ENCODE measurements around the gene OR7A5. TPM values are rescaled to one million over a fixed set of nuclear protein-coding genes. Genes with fewer than 3 reads are reported as not detected.

OR7A5 gene
- polyA plus RNA-seq, 1 experiment = not detected

DNA sequence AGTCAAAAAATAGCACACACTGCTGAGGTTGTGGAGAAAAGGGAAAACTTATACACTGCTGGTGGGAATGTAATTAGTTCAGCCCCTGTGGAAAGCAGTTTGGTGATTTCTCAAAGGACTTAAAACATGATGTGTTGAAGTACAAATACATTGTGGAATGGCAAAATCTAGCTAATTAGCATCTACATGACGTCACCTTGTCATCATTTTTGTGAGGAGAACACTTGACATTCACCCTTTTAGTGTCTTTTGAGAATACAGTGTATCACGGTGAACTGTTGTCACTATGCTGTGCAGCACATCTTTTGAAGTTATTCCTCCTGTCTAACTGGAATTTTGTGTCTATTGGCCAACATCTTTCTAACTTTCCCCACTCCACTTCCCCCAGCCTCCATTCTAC lies 8.2 kb upstream of the OR7A5 start:
- CTCF ChIA-PET = interaction anchor here (0.6 kb wide), 1 partner anchor 20 kb away, joined by 3 read pairs; no protein-coding TSS in a partner anchor
- POLR2A ChIA-PET = no interaction called here
- no peak for DNase-seq (ENCODE audit: low read depth)
- no peaks in the 10 kb centered on the region for H3K36me3 ChIP-seq (ENCODE audit: control insufficient read depth, insufficient read depth, low read length)
- TF ChIP-seq, protein P1, sequence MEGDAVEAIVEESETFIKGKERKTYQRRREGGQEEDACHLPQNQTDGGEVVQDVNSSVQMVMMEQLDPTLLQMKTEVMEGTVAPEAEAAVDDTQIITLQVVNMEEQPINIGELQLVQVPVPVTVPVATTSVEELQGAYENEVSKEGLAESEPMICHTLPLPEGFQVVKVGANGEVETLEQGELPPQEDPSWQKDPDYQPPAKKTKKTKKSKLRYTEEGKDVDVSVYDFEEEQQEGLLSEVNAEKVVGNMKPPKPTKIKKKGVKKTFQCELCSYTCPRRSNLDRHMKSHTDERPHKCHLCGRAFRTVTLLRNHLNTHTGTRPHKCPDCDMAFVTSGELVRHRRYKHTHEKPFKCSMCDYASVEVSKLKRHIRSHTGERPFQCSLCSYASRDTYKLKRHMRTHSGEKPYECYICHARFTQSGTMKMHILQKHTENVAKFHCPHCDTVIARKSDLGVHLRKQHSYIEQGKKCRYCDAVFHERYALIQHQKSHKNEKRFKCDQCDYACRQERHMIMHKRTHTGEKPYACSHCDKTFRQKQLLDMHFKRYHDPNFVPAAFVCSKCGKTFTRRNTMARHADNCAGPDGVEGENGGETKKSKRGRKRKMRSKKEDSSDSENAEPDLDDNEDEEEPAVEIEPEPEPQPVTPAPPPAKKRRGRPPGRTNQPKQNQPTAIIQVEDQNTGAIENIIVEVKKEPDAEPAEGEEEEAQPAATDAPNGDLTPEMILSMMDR (IDR thresholded peaks at IDR 0.05; ENCODE audit: insufficient read depth, low read depth, low read length) = no peak
- H3K4me3 ChIP-seq (ENCODE audit: low read depth, low read length) = no peak overlapping the region
- H3K27me3 ChIP-seq (ENCODE audit: control insufficient read depth, insufficient read depth, low read length) = peaks cover 1% of the 10 kb centered on the region; the same call in 1 of the 2 replicates

DNA sequence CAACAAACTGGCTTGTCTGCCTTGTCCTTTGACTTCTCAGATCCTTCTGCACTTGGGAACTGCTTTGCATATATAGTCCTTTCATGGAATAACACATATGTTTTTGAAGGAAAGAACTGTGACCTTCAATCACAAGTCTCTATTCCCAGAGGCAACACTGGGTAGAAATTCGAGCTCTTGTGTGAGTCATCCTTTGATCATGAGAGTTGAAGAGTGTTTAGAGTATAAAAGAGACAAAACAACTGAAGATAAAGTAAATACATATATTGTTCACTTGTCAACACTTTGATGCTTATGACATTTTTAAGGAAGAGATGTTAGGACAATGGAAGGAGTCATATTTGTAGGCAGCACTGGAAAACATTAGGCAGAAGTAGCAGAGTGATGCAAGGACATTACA lies 5.2 kb upstream of the OR7A5 start:
- Histone ChIP-seq H3K36me3 (ENCODE audit: control insufficient read depth, insufficient read depth, low read length) (no peaks in the 10 kb centered on the region), H3K4me3 (ENCODE audit: low read depth, low read length) (no peak overlapping the region), H3K27me3 (ENCODE audit: control insufficient read depth, insufficient read depth, low read length) (peaks cover 1% of the 10 kb centered on the region; the same call in 1 of the 2 replicates)
- DNase-seq (ENCODE audit: low read depth) = no peak
- TF ChIP-seq, protein P1 (IDR thresholded peaks at IDR 0.05; ENCODE audit: insufficient read depth, low read depth, low read length) = no peak
- ChIA-PET CTCF (no interaction called here), POLR2A (no interaction called here)

DNA sequence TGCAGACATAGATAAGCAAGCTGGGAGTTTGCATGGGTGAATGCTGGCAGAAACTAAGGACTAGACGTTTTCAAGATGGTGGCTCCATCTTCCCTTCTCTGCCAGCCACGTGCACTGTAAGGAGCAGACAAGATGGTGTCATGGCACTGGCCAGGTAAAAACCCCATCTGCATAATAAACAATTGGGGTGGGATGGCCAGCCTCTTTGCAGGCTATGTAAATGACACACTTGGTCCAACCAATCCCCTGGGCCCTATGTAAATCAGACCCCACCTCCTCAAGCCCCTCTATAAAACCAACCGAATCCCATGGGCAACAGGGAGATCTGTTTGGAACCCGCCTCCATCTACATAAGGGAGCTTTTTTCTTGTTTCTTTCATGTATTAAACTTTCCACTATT lies 2.4 kb upstream of the OR7A5 start:
- H3K27me3 ChIP-seq (ENCODE audit: control insufficient read depth, insufficient read depth, low read length) = no peaks in the 10 kb centered on the region
- H3K4me3 ChIP-seq (ENCODE audit: low read depth, low read length) = no peak overlapping the region
- no peak for DNase-seq (ENCODE audit: low read depth)
- H3K36me3 ChIP-seq (ENCODE audit: control insufficient read depth, insufficient read depth, low read length) = no peaks in the 10 kb centered on the region
- POLR2A ChIA-PET = no interaction called here
- TF ChIP-seq, protein P1 (IDR thresholded peaks at IDR 0.05; ENCODE audit: insufficient read depth, low read depth, low read length) = no peak
- CTCF ChIA-PET = no interaction called here

DNA sequence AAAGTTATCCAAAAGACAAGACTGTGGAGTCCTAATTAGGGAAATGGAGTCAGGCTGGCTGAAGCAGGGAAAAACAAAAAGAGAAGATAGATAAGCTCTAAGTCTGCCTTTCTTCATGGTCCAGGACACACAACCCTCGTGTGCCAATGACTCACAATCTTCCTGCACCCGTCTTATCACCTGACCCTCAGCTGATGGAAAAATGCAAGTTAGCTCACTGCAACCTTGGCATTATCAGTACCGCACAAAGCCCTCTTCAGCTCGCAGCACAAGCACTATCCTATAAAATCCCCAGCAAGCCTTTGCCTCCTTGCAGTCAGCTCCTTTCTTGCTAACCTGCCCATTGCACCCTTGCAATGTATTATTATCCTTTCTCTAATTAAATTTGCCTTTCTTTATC lies 4.3 kb downstream of the OR7A5 start:
- Histone ChIP-seq H3K36me3 (ENCODE audit: control insufficient read depth, insufficient read depth, low read length) (no peaks in the 10 kb centered on the region), H3K4me3 (ENCODE audit: low read depth, low read length) (no peak overlapping the region), H3K27me3 (ENCODE audit: control insufficient read depth, insufficient read depth, low read length) (no peaks in the 10 kb centered on the region)
- no peak for DNase-seq (ENCODE audit: low read depth)
- TF ChIP-seq, protein P1 (IDR thresholded peaks at IDR 0.05; ENCODE audit: insufficient read depth, low read depth, low read length) = no peak
- ChIA-PET POLR2A (no interaction called here), CTCF (no interaction called here)

DNA sequence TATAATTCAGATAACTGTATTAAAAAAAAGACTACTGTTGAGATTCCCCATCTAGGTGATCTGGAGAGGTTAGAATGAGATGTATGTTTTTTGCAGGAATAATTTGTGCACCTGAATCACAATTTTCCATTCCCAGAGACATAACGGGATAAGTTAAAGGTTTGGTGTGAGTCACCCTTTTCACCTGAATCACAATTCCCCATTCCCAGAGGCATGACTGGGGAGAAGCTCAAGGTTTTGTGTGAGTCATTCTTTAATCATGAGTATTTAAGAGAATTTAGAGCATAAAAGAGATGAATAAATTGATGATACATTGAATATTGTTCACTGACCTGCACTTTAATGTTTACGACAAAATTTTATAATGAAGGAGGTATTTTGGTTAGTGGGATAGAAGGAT lies 9.0 kb downstream of the OR7A5 start:
- TF ChIP-seq, protein P1 (IDR thresholded peaks at IDR 0.05; ENCODE audit: insufficient read depth, low read depth, low read length) = no peak
- DNase-seq (ENCODE audit: low read depth) = no peak
- CTCF ChIA-PET = no interaction called here
- Histone ChIP-seq H3K4me3 (ENCODE audit: low read depth, low read length) (no peak overlapping the region), H3K27me3 (ENCODE audit: control insufficient read depth, insufficient read depth, low read length) (no peaks in the 10 kb centered on the region), H3K36me3 (ENCODE audit: control insufficient read depth, insufficient read depth, low read length) (no peaks in the 10 kb centered on the region)
- POLR2A ChIA-PET = no interaction called here
